Kidney tubule cell (primary cell): ENCODE data around the gene SOWAHD.
"Not testable (repeated sequence)": the region's sequence is repeated elsewhere in the genome, so short reads cannot be mapped to it uniquely, and the experiment has no call there.

Experiments used
- DNase-seq: peaks from one replicate; pipeline ENCODE4 v3.0.0-alpha.2; 2018; ENCODE audit warnings: low spot score

Gene SOWAHD

DNA sequence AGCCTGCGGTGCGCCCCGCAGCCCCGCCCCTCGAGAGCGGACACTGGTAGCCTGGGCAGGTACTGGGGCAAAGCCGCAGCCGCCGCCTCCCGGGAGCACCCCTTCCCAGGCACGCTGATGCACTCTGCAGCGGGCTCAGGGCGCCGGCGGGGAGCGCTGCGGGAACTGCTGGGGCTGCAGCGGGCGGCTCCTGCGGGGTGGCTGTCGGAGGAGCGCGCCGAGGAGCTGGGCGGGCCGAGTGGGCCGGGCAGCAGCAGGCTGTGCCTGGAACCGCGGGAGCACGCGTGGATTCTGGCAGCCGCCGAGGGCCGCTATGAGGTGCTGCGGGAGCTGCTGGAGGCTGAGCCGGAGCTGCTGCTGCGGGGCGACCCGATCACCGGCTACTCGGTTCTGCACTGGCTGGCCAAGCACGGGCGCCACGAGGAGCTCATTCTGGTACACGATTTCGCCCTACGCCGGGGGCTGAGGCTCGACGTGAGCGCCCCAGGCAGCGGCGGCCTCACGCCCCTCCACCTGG, 401 bp downstream of the SOWAHD start:
- peak; percentile 31 for DNase-seq

DNA sequence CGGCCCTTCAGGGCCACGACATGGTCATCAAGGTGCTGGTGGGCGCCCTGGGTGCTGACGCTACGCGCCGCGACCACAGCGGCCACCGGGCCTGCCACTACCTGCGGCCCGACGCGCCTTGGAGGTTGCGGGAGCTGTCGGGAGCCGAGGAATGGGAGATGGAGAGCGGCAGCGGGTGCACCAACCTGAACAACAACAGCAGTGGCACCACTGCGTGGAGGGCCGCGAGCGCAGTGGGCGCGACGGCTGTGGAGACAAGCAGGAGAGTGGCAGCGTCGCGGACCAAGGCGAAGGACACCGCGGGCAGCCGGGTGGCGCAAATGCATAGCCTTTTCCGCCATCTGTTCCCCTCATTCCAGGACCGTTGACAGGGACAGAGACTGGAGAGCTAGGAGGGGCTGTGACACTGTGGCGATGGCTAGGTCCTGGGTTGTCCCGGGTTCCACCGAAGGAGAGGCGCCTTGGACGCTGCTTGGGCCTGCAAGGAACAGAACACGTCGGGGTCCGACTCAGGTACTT, 919 bp downstream of the SOWAHD start:
- no peak for DNase-seq

DNA sequence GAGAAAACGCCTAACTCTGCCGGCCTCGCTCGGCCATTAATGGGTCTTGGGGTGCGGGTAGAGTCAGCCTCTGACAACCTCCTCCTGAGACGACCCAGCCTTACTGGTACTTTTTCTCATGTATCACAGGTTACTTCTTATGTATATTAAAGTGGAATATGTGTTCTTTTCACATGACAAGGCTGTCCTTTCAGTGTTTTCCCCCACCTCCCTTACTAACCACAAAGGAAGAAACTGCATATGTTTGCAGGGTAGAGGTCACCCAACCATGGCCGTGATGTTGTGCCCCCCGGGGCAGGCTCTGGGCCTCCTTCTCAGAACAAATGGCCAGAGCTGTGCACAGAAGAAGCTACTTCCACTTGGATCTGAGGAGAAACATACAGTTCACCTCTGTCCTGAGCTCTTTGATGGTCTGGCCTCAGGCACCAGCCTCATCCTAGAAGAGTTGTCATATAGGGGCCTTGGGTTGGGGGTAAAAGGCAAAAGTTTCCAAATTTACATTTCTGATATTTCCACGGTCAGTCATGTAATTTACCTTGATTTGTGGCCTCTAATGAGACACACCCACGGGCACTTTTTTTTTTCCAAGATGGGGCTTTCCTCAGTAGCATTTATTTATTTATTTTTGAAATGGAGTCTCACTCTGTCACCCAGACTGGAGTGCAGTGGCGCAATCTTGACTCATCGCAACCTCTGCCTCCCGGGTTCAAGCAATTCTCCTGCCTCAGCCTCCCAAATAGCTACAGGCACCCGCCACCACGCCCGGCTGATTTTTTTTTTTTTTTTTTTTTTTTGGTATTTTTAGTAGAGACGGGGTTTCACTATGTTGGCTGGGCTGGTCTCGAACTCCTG, 1.9 kb downstream of the SOWAHD start:
- no peak for DNase-seq

DNA sequence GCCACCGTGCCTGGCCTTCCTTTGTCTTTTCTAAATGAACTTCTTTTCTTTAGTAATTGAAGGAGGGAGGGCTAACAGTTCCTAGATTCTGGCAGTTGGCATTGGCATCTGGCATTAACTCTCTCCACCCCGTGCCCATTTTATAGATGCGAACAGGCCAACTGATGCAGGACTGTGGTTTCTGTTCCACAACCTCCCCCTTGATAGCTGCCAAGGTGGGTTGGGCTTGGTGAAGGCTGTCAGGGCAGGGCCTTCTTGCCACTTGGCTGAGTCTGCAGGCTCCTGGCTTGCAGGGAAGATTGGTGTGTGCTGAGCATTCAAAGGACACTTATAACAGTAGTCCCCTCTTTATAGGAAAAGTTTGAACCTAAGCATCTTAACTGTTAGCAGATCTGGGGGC, 4.3 kb downstream of the SOWAHD start:
- DNase-seq: no peak

DNA sequence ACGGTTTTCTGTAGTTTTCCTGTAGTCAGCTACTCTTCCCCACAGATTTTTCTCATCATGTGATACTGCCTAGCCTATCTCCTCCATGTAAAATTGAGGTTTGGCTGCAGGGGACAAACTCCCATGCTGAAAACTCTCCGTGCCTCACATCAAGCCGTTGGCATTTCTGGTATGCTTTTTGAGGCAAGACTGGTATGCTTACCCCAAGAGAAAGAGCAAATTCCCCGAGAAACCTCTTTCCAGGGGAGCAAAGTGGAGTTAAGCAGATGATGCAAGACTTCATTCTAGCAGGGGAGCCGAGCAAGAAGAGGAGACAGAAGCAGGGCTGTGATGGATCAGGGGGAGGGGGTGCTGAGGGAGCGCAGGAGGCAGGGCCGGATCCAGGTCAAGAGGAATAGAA, 4.8 kb downstream of the SOWAHD start:
- DNase-seq: peak; percentile 67

DNA sequence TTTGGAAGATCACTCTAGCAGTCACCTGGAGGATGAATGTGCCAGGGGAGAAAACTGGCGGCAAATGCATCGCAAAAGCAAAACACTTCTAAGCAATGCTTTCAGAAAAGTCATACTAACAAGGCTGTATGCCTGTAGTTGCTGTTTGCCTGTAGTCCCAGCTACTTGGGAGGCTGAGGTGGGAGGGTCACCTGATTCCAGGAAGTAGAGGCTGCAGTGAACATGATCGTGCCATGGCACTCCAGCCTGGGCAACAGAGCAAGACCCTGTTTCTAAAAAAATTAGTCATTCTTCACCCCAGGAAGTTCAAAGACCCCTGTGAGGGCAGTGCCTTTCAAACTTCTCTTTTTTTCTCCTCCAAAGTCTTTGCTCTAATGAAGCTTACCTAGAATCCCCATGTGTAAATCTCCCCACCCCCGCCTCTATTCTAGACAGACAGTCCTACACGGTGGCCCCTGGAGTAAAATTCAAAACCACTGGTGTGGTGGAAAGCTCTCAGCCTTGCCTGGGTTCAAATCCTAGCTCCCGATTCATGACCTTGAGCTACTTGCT, 5.5 kb downstream of the SOWAHD start:
- DNase-seq: no peak

DNA sequence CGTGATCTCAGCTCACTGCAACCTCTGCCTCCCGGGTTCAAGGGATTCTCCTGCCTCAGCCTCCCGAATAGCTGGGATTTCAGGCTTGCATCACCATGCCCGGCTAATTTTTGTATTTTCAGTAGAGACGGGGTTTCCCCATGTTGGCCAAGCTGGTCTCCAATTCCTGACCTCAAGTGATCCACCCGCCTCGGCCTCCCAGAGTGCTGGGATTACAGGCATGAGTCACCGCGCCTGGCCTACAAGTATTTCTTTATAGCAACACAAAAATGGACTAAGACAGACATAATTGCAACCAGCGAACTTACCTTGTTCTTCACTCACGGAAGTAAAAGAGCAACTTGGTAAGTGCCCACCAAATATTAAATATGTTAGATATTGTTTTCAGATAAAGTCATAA, 10.0 kb downstream of the SOWAHD start:
- not testable (repeated sequence) for DNase-seq

DNA sequence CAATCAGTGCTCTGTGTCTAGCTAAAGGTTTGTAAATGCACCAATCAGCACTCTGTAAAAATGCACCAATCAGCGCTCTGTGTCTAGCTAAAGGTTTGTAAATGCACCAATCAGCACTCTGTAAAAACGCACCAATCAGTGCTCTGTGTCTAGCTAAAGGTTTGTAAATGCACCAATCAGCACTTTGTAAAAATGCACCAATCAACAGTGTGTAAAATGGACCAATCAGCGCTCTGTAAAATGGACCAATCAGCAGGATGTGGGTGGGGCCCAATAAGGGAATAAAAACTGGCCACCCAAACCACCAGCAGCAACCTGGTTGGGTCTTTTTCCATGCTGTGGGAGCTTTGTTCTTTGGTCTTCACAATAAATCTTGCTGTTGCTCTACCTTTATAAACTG, 11.0 kb downstream of the SOWAHD start:
- DNase-seq: not testable (repeated sequence)

DNA sequence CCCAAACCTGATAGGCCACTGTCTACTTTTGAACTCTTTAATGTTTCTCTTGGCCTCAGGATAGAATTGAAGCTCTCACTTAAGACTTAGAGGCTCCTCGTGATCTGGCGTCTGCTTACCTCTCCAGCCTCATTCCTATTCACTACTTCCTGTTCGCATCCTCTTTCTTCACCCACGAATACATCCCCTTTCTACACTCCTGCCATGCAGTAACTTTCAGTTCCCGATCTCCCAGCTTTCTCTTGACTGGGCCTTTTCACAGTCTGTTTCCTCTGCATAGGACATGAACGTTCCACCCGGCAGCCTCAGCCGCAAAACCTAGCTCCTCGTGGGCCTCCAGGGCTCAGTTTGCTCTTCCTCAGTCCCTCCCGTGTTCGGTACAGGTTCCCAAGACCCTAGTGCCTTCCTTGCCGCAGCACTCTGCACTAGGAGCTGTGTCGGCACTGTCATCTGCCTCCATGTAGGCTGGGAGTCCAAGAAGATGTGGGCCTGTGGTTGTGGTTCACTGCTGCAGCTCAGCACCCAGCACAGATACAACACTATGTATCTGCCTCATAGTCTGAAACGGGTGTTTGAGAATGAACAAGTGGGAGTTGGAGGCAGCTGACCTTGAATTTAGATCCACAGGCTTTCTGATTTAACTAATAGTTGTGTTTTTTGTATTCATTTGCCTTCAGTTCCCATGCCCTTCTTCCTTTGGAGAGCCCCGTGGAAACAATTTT, 17.3 kb downstream of the SOWAHD start:
- no peak for DNase-seq

DNA sequence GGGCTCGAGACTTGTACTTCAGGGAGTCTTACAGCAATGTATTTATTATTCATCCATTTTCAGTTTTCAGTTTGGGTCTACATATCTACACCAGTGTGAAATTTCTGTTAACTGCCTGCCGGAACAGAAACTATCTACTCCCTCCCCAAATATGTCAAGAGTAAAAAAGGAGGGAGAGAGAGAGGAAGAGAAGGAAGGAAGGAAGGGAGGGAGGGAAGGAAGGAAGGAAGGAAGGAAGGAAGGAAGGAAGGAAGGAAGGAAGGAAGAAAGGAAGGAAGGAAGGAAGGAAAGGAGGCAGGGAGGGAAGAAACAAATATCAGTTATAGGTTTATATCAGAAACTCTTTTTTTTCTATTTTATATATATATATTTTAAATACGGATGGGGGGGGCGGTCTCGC, 20.4 kb downstream of the SOWAHD start:
- DNase-seq: no peak

DNA sequence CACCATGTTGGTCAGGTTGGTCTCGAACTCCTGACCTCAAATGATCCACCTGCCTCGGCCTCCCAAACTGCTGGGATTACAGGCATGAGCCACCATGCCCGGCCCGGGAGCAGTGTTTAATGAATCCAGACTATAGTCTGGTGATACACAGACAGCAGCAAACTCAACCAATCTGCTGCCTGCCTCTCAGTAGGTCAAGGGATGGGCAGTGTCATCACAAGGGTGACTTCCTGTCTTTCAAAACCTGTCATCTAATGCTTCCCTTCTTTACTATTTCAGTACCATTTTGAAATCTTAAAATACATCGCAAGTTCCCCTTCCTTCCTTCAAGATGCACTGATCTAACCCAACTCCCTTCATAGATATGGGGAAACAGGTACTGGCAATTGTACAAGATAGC, 24.6 kb downstream of the SOWAHD start:
- DNase-seq: no peak

DNA sequence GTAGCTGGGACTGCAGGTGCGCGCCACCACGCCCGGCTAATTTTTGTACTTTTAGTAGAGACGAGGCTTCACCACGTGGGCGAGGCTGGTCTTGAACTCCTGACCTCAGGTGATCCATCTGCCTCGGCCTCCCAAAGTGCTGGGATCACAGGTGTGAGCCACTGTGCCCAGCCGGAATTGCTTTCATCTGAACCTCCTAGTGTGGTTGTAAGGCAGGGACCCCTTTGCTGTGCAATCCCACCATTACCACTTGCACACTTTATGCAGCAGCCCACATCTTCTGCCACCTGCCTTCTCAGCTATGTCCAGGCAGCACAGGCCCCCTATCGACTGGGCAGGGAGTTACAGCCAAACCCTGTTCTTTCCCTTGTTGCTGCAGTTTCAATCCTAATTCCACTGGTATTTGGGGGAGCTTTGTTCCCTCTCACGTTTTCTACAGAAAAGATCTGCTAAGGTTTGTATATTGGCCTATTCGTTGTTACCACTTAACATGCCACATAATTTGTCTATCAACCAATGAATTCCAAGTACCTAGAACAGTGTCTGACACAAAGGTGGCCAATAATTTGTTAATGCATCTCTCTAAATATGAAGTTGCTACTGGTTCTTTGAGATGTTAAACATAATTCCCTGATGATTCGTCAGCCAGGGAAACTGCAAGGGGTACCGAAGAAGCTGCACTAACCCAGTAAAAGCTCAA, 26.5 kb downstream of the SOWAHD start:
- peak; percentile 22 for DNase-seq

DNA sequence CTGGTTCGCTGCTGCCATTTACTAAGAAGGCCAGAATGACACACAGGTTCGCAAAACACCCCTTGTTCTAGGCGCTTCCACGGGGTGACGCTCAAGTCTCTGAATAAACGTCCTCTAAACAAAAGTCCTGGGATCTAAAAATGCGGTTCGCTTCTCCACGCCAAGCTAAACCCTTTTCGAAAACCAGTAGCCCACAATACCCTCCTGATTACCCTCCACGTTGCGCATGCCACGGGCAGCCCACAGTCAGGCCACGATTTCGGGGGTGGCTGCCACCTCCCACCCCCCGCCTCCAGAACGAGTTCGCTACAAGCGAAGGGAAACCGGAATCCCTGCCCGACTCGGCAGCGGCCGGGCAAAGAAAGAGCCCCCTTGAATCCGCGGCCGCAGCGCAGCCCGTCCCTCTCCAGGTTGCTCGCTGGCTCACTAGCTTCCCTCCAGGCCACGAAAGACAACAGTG, 32.6 kb downstream of the SOWAHD start:
- DNase-seq: peak; percentile 37

DNA sequence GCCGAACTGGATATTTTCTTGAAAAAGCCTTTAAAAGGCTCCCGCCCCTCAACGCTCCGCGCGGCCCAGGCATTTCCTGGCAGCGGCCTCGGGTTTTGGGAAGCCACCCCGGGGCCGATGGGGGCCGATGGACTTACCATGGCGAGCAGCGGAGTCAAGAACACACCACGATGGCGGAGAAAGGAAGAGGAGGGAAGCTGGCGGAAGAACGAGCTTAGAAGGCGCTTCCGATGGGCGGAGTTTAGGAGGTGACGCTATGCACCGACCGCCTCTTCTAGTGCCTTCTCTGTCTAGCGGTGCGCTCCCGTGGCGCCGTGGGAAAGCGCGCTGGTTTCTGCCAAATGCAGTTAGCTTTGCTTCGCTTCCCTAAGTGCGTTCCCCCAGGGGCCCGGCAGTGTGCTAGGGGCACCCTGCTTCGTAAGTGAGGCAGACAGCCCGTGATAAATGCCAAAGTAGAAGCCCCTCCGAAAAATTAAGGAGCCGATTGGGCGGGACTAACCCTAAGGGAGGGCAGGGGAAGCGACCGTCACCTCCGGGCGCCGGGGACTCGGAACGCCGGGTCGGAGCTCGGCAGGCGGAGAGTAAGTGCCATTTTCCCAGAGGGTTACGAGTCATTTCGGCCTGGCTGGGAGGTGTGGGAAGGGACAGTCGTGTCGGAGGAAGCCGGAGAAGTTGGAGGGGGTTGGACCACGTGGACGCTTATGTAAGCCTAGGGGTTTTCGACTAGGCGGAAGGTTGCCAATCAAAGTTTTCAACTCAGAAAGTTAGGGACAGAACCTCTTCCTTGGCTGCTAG, 33.2 kb downstream of the SOWAHD start, which contains the start of gene RPL39:
Gene RPL39, minus strand, starts transcription at position 194 of the 795 bp plus-strand sequence. Its CDS starts 54 bp downstream, at position 140.
- DNase-seq: peak; percentile 88

DNA sequence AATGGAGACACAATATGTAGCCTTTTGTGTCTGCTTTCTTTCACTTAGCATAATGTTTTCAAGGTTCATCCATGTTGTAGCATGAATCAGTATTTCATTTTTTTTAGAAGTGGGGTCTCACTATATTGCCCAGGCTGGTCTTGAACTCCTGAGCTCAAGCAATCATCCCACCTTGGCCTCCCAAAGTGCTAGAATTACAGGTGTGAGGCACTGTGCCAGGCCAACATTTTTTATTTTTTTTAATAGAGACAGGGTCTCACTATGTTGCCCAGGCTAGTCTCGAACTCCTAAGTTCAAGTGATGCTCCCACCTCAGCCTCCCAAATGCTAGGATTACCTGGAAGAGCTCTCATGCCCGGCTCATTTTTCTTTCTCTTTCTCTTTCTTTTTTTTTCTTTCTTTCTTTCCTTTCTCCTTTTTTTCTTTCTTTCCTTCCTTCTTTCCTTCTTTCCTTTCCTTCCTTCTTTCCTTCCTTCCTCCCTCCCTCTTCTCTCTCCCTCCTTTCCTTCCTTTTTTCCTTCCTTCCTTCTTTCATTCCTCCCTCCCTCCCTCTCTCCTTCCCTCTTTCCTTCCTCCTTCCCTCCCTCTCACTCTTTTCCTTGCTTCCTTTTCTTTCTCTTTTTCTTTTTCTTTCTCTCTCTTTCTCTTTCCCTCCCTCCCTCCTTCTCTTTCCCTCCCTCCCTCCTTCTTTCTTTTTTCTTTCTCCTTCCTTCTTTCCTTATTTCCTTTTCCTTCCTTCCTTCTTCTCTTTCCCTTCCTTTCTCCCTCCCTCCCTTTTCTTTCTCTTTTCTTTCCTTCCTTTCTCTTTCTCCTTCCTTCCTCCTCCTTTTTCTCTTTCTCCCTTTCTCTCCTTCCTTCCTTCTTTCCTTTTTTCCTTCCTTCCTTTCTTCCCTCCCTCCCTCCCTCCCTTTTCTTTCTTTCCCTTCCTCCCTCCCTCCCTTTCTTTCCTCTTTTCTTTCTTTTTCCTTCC, 43.1 kb downstream of the SOWAHD start:
- DNase-seq: no peak

DNA sequence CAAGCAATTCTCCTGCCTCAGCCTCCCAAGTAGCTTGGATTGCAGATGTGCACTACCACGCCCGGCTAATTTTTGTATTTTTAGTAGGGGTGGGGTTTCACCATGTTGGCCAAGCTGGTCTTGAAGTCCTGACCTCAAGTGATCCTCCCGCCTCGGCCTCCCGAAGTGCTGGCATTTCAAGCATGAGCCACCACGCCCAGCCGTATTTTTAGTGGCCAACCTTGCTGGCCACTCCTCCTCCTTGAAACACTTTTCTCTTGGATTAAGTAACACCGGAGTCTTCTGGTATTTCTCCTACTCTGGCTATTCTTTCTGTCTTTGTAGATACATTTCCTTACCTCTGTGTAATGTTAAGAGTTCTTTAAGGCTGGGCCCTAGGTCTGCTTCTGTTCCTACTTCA, 44.2 kb downstream of the SOWAHD start:
- DNase-seq: no peak

DNA sequence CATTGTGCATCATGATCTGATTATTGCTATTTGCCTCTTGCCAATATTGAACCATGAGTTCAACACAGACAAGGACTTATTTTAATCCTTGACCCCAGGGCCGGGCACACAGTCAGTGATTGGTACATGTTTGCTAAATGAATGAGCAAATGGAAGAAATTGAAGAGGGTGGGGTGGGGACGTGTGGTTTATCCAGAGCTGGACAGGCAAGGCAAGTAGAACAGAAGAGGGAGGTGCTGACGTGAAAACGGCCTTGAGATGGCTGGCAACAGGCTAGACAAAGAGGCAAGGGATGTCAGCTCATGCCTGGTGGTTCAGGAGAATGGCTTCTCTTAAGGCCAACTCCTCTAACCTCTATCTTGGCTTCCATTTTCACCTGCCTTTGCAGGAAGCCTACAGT, 50.1 kb downstream of the SOWAHD start:
- not testable (repeated sequence) for DNase-seq

DNA sequence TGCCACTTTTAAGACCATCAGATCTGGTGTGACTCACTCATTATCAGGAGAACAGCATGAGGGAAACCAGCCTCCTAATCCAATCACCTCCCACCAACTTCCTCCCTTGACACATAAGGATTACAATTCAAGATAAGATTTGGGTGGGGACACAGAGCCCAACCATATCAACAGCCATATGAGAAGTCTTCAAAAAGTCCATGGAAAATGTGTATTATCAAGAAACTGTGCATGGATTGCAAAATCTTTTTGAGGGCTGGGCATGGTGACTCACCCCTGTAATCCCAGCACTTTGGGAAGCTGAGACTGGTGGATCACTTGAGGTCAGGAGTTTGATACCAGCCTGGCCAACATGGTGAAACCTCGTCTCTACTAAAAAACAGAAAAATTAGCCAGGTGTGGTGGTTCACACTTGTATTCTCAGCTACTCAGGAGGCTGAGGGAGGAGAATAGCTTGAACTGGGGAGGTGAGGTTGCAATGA, 50.8 kb downstream of the SOWAHD start:
- DNase-seq: no peak
